SJCRH30 (cell line): Measurements from ENCODE around the gene HDLBP. TPM values are rescaled to one million over a fixed set of nuclear protein-coding genes. Genes with fewer than 3 reads are reported as not detected.
"Not testable (repeated sequence)": the region's sequence is repeated elsewhere in the genome, so short reads cannot be mapped to it uniquely, and the experiment has no call there.

ENCODE experiments used
- DNase-seq, 2 experiments: peaks; one replicate each; pipeline ENCODE4 v3.0.0-alpha.2; 2015 to 2020
- H3K27ac ChIP-seq: fragments of 250-450 bp; sonication (Bioruptor Pico); 2 replicates; pipeline ENCODE4 v1.5.1; 2020; ENCODE audit warnings: mild to moderate bottlenecking, moderate library complexity
- H3K27me3 ChIP-seq: fragments of 250-450 bp; sonication (Bioruptor Pico); 2 replicates; pipeline ENCODE4 v1.5.1; 2020; ENCODE audit warnings: mild to moderate bottlenecking, moderate library complexity
- H3K36me3 ChIP-seq: fragments of 250-450 bp; sonication (Bioruptor Pico); 2 replicates; pipeline ENCODE4 v1.5.1; 2020; ENCODE audit warnings: mild to moderate bottlenecking, moderate library complexity
- H3K4me1 ChIP-seq: fragments of 250-450 bp; sonication (Bioruptor Pico); 2 replicates; pipeline ENCODE4 v1.5.1; 2020; ENCODE audit warnings: mild to moderate bottlenecking, moderate library complexity
- H3K4me3 ChIP-seq: fragments of 250-450 bp; sonication (Bioruptor Pico); 2 replicates; pipeline ENCODE4 v1.5.1; 2020; ENCODE audit warnings: mild to moderate bottlenecking, moderate library complexity
- H3K9me3 ChIP-seq: fragments of 250-450 bp; sonication (Bioruptor Pico); replicated peaks from 2 replicates; pipeline ENCODE4 v1.5.1; 2020; ENCODE audit warnings: mild to moderate bottlenecking, moderate library complexity
- total RNA-seq: library from RNA; depleted of rRNA; stranded (reverse); fragments of >200 nt; shearing (Covaris generic); gene quantifications from 2 replicates; pipeline ENCODE4 v1.2.3, GENCODE V29; 2014

Gene HDLBP
- total RNA-seq, 1 experiment from 2014 or later = 522 TPM

GRCh38 chr2:241279828-241280227 lies 35.6 kb downstream of the HDLBP start:
- no peak overlapping the region for H3K4me3 ChIP-seq
- H3K9me3 ChIP-seq = 0 out of 2 replicates have a peak, but pooled peaks cover 4% of the 10 kb centered on the region
- H3K27ac ChIP-seq = no peak overlapping the region
- H3K27me3 ChIP-seq = no peaks in the 10 kb centered on the region
- no peaks in the 10 kb centered on the region for H3K4me1 ChIP-seq
- no peak for DNase-seq
- no peaks in the 10 kb centered on the region for H3K36me3 ChIP-seq

- H3K4me3 ChIP-seq = no peak overlapping the region
- H3K4me1 ChIP-seq = no peaks in the 10 kb centered on the region
- H3K36me3 ChIP-seq = no peaks in the 10 kb centered on the region
- H3K9me3 ChIP-seq = 0 out of 2 replicates have a peak, but pooled peaks cover 4% of the 10 kb centered on the region
- no peak overlapping the region for H3K27ac ChIP-seq
- H3K27me3 ChIP-seq = no peaks in the 10 kb centered on the region
- no peak for DNase-seq
Observed at GRCh38 chr2:241279413-241279812, 36.1 kb downstream of the HDLBP start.

- not testable (repeated sequence) for DNase-seq, H3K27ac ChIP-seq, H3K27me3 ChIP-seq, H3K9me3 ChIP-seq, H3K4me3 ChIP-seq, H3K36me3 ChIP-seq, H3K4me1 ChIP-seq
Observed at GRCh38 chr2:241278306-241278705, 37.2 kb downstream of the HDLBP start.

GRCh38 chr2:241275910-241276309 lies 39.6 kb downstream of the HDLBP start:
- no peak overlapping the region for H3K4me3 ChIP-seq
- no peaks in the 10 kb centered on the region for H3K27me3 ChIP-seq
- H3K27ac ChIP-seq = no peak overlapping the region
- H3K9me3 ChIP-seq = 0 out of 2 replicates have a peak, but pooled peaks cover 4% of the 10 kb centered on the region
- no peaks in the 10 kb centered on the region for H3K36me3 ChIP-seq
- H3K4me1 ChIP-seq = peaks cover 4% of the 10 kb centered on the region
- no peak for DNase-seq

GRCh38 chr2:241275504-241275903 lies 40.0 kb downstream of the HDLBP start:
- DNase-seq = no peak
- Histone ChIP-seq H3K9me3 (0 out of 2 replicates have a peak, but pooled peaks cover 4% of the 10 kb centered on the region), H3K36me3 (no peaks in the 10 kb centered on the region), H3K4me3 (no peak overlapping the region), H3K27ac (no peak overlapping the region), H3K4me1 (peaks cover 4% of the 10 kb centered on the region), H3K27me3 (no peaks in the 10 kb centered on the region)

- peaks cover 4% of the 10 kb centered on the region; the same call in 1 of the 2 replicates for H3K36me3 ChIP-seq
- H3K4me1 ChIP-seq = peaks cover 4% of the 10 kb centered on the region
- DNase-seq = no peak
- H3K9me3 ChIP-seq = 0 out of 2 replicates have a peak, but pooled peaks cover 4% of the 10 kb centered on the region
- no peaks in the 10 kb centered on the region for H3K27me3 ChIP-seq
- H3K4me3 ChIP-seq = no peak overlapping the region
- H3K27ac ChIP-seq = no peak overlapping the region
Observed at GRCh38 chr2:241274127-241274526, 41.3 kb downstream of the HDLBP start.

- Histone ChIP-seq H3K4me3 (peak overlapping the region; percentile 97), H3K4me1 (peaks cover 4% of the 10 kb centered on the region), H3K9me3 (0 out of 2 replicates have a peak, but pooled peaks cover 4% of the 10 kb centered on the region), H3K27me3 (no peaks in the 10 kb centered on the region), H3K36me3 (peaks cover 9% of the 10 kb centered on the region; the same call in 1 of the 2 replicates), H3K27ac (peak overlapping the region; percentile 12; the same call in 1 of the 2 replicates)
- no peak for DNase-seq
Observed at GRCh38 chr2:241273210-241274020, 42.1 kb downstream of the HDLBP start.

- DNase-seq = peak; percentile 70 to 77
- peak overlapping the region; percentile 49; the same call in 1 of the 2 replicates for H3K27ac ChIP-seq
- 0 out of 2 replicates have a peak, but pooled peaks cover 4% of the 10 kb centered on the region for H3K9me3 ChIP-seq
- H3K27me3 ChIP-seq = no peaks in the 10 kb centered on the region
- peaks cover 4% of the 10 kb centered on the region for H3K4me1 ChIP-seq
- H3K4me3 ChIP-seq = peak overlapping the region; percentile 97
- peaks cover 17% of the 10 kb centered on the region for H3K36me3 ChIP-seq
Observed at GRCh38 chr2:241272303-241273209, 42.9 kb downstream of the HDLBP start.

- 0 out of 2 replicates have a peak, but pooled peaks cover 4% of the 10 kb centered on the region for H3K9me3 ChIP-seq
- H3K27me3 ChIP-seq = no peaks in the 10 kb centered on the region
- H3K4me3 ChIP-seq = peak overlapping the region; percentile 97
- peaks cover 22% of the 10 kb centered on the region for H3K36me3 ChIP-seq
- DNase-seq = peak; percentile 76 to 80
- peaks cover 4% of the 10 kb centered on the region for H3K4me1 ChIP-seq
- H3K27ac ChIP-seq = peak overlapping the region; percentile 49; the same call in 1 of the 2 replicates
Observed at GRCh38 chr2:241271706-241272302, 43.7 kb downstream of the HDLBP start.

GRCh38 chr2:241270531-241270930 lies 44.9 kb downstream of the HDLBP start:
- H3K36me3 ChIP-seq = peaks cover 34% of the 10 kb centered on the region
- no peak overlapping the region for H3K4me3 ChIP-seq
- H3K4me1 ChIP-seq = peaks cover 4% of the 10 kb centered on the region
- H3K27me3 ChIP-seq = no peaks in the 10 kb centered on the region
- no peak overlapping the region for H3K27ac ChIP-seq
- DNase-seq = no peak
- H3K9me3 ChIP-seq = 0 out of 2 replicates have a peak, but pooled peaks cover 1% of the 10 kb centered on the region

GRCh38 chr2:241269707-241270520 lies 45.6 kb downstream of the HDLBP start:
- H3K4me3 ChIP-seq = no peak overlapping the region
- peaks cover 4% of the 10 kb centered on the region for H3K4me1 ChIP-seq
- H3K27me3 ChIP-seq = no peaks in the 10 kb centered on the region
- no peaks in the 10 kb centered on the region for H3K9me3 ChIP-seq
- peaks cover 38% of the 10 kb centered on the region for H3K36me3 ChIP-seq
- DNase-seq = no peak
- no peak overlapping the region for H3K27ac ChIP-seq

- no peak for DNase-seq
- Histone ChIP-seq H3K4me3 (no peak overlapping the region), H3K27ac (no peak overlapping the region), H3K27me3 (no peaks in the 10 kb centered on the region), H3K4me1 (peaks cover 4% of the 10 kb centered on the region), H3K9me3 (no peaks in the 10 kb centered on the region), H3K36me3 (peaks cover 45% of the 10 kb centered on the region)
Observed at GRCh38 chr2:241268716-241269445, 46.6 kb downstream of the HDLBP start.

- H3K36me3 ChIP-seq = peaks cover 51% of the 10 kb centered on the region
Observed at GRCh38 chr2:241268306-241268705, 47.2 kb downstream of the HDLBP start.

More at GRCh38 chr2:241268306-241268705, 47.2 kb downstream of the HDLBP start:
- no peak for DNase-seq
- Histone ChIP-seq H3K9me3 (no peaks in the 10 kb centered on the region), H3K4me3 (no peak overlapping the region), H3K27me3 (no peaks in the 10 kb centered on the region), H3K4me1 (peaks cover 4% of the 10 kb centered on the region), H3K27ac (no peak overlapping the region)
